Uterus (tissue), 4 donors: ENCODE results near the gene DIP2A. TPM values are rescaled to one million over a fixed set of nuclear protein-coding genes. Genes with fewer than 3 reads are reported as not detected.
"Not testable (repeated sequence)": the region's sequence is repeated elsewhere in the genome, so short reads cannot be mapped to it uniquely, and the experiment has no call there.

Source experiments
- DNase-seq, 2 donors: peaks; one replicate each; pipeline ENCODE4 v3.0.0-alpha.2; 2019 to 2020
- H3K27ac ChIP-seq, 2 donors: fragments of 200-600 bp; sonication (generic); 1 replicate in 1 of 2; 2 replicates in 1 of 2; pipeline ENCODE4 v1.5.1; 2016 to 2018
- H3K27me3 ChIP-seq, 2 donors: fragments of 200-600 bp; sonication (generic); one replicate each; pipeline ENCODE4 v1.5.1; 2018 to 2019; ENCODE audit warnings: control low read depth in 1 of 2
- H3K36me3 ChIP-seq, 2 donors: fragments of 200-600 bp; sonication (generic); one replicate each; pipeline ENCODE4 v1.5.1; 2019; ENCODE audit warnings: control low read depth in 1 of 2
- H3K4me1 ChIP-seq, 2 donors: fragments of 200-600 bp; sonication (generic); one replicate each; pipeline ENCODE4 v1.5.1; 2018 to 2019; ENCODE audit warnings: control low read depth in 1 of 2
- H3K4me3 ChIP-seq, 2 donors: fragments of 200-600 bp; sonication (generic); 1 replicate in 1 of 2; 2 replicates in 1 of 2; pipeline ENCODE4 v1.5.1; 2018 to 2019; ENCODE audit warnings: mild to moderate bottlenecking in 1 of 2
- H3K9me3 ChIP-seq, 2 donors: fragments of 200-600 bp; sonication (generic); one replicate each; pipeline ENCODE4 v1.5.1; 2019; ENCODE audit warnings: control low read depth in 1 of 2
- POLR2A ChIP-seq, 2 donors: fragments of 450-650 bp; IDR thresholded peaks; one replicate each; pipeline ENCODE4 v1.6.1; 2016; ENCODE audit warnings: antibody characterized with exemption in 2 of 2, mild to moderate bottlenecking in 1 of 2, moderate library complexity in 1 of 2
- intact Hi-C: fragments of 100-400 bp; cut with DNase I; formaldehyde crosslinking; loops from one replicate; pipeline ENCODE4 v1.15.1; 2023; ENCODE audit warnings: low total_unique reads
- total RNA-seq, 4 donors: library from RNA; depleted of rRNA in 3 of 4; stranded (reverse); fragments of >200 nt in 3 of 4; gene quantifications; one replicate each; pipeline versions ENCODE4 v1.1.0 to v1.2.4, GENCODE V29; 2014 to 2023
- TF ChIP-seq, protein P1 (sequence below), 4 experiments: fragments of 200-600 bp in 2 of 4; fragments of 450-650 bp in 2 of 4; sonication (generic) in 2 of 4; IDR thresholded peaks; one replicate each; pipeline ENCODE4 v1.5.1; 2016 to 2019; ENCODE audit warnings: antibody characterized with exemption in 4 of 4, mild to moderate bottlenecking in 2 of 4, moderate library complexity in 1 of 4
- donor health status: DM: yes; HTN: yes; CAD: no.

The DIP2A gene
- total RNA-seq, 4 donors from 2014 or later = 51.0 to 56.3 (median 51.6) TPM

DNA sequence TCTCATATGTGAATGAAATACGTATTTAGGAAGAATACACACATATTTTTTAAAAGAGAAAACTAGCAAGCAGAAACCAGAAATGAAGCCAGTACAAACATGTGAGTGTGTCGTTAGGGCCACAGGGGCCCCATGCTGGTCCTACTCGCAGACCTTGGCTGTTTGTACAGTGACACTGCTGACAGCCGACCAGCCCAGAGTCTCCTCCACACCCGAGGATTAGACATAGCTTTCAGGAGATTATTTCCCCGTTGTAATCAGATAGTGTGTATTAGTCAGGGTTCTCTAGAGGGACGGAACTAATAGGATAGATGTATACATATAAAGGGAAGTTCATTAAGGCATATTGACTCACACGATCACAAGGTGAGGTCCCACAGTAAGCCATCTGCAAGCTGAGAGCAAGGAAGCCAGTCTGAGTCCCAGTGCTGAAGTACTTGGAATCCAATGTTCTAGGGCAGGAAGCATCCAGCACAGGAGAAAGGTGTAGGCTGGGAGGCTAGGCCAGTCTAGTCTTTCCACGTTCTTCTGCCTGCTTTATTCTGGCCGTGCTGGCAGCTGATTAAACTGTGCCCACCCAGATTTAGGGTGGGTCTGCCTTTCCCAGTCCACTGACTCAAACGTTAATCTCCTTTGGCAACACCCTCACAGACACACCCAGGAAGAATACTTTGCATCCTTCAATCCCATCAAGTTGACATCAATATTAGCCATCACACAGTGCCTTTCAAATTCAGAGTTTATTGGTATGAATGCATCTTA is 51.2 kb downstream of the DIP2A start:
- DNase-seq = no peak
- Histone ChIP-seq H3K4me1 (no peaks in the 10 kb centered on the region), H3K4me3 (no peak overlapping the region), H3K27me3 (no peaks in the 10 kb centered on the region), H3K27ac (no peak overlapping the region), H3K9me3 (no peaks in the 10 kb centered on the region), H3K36me3 (no peaks in the 10 kb centered on the region)
- intact Hi-C loops = no loop called here
- no peak for TF ChIP-seq POLR2A (IDR thresholded peaks at IDR 0.05)
- TF ChIP-seq, protein P1, sequence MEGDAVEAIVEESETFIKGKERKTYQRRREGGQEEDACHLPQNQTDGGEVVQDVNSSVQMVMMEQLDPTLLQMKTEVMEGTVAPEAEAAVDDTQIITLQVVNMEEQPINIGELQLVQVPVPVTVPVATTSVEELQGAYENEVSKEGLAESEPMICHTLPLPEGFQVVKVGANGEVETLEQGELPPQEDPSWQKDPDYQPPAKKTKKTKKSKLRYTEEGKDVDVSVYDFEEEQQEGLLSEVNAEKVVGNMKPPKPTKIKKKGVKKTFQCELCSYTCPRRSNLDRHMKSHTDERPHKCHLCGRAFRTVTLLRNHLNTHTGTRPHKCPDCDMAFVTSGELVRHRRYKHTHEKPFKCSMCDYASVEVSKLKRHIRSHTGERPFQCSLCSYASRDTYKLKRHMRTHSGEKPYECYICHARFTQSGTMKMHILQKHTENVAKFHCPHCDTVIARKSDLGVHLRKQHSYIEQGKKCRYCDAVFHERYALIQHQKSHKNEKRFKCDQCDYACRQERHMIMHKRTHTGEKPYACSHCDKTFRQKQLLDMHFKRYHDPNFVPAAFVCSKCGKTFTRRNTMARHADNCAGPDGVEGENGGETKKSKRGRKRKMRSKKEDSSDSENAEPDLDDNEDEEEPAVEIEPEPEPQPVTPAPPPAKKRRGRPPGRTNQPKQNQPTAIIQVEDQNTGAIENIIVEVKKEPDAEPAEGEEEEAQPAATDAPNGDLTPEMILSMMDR (IDR thresholded peaks at IDR 0.05) = no peak

DNA sequence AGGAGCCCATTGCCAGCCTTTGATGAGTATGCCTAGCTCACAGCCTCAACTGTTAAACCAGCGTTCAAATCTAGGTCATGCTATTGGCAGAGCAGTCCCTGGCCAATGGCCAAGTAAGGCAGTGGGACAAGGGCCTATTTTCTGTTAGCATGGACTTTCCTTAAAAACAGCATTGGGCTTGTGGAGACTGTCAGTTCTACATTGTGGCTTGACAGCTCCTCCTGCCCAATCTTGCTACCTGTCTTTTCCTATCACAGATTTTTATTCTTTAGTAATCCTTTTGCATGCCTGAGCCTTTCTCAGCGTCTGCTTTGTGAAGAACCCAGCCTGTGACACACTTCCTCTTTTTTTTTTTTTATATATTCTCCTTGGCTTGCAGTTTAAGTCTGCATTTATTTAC is 56.4 kb downstream of the DIP2A start:
- peak in 1 of 2 donors; percentile 26 for DNase-seq
- Histone ChIP-seq H3K27me3 (no peaks in the 10 kb centered on the region), H3K27ac (no peak overlapping the region), H3K9me3 (peaks cover 0 to 7% of the 10 kb centered on the region in 2 donors), H3K4me1 (no peaks in the 10 kb centered on the region), H3K4me3 (no peak overlapping the region), H3K36me3 (no peaks in the 10 kb centered on the region)
- intact Hi-C loops = no loop called here
- TF ChIP-seq, protein P1 (IDR thresholded peaks at IDR 0.05) = no peak
- no peak for TF ChIP-seq POLR2A (IDR thresholded peaks at IDR 0.05)

DNA sequence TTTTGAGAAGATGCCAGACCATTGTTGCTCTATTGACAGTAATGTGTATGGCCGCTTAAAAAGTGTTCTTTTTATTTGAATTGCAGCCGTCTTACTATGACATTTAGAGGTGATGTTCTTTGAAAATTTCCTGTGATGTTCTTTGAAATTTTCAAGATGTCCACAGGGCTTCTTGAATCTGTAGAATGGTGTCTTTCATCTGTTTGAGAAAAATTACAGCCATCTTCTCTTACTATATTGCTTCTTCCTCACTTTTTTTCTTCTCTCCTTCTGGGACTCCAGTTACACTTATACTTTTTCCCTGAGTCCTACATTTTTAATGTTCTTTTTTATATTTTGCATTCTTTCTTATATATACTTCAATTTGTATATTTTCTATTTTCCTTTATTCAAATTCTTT is 57.4 kb downstream of the DIP2A start:
- Histone ChIP-seq H3K27me3 (no peaks in the 10 kb centered on the region), H3K4me3 (no peak overlapping the region), H3K36me3 (no peaks in the 10 kb centered on the region), H3K27ac (no peak overlapping the region), H3K9me3 (peaks cover 0 to 7% of the 10 kb centered on the region in 2 donors), H3K4me1 (no peaks in the 10 kb centered on the region)
- intact Hi-C loops = no loop called here
- DNase-seq = no peak
- TF ChIP-seq, protein P1 (IDR thresholded peaks at IDR 0.05) = no peak
- TF ChIP-seq POLR2A (IDR thresholded peaks at IDR 0.05) = no peak

DNA sequence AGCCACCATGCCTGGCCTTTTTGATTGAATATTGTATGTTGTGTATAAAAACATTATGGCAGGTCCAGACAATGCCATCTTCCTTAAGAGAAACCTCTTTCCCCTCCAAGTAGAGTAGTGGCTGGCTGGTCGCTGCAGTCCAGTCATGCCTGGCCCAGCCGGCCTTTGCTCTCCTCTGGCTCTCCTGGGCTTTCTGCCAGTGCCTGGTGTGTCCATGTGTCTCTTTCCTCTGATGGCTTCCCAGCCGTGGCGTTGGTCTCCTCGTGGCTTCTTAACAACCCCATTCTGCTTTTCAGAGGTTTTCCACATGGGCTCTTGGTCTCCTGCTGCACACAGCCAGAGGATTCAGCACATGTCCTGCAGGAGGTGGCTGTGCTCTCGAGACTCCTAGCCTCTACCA is 58.7 kb downstream of the DIP2A start:
- peaks cover 0 to 7% of the 10 kb centered on the region in 2 donors for H3K9me3 ChIP-seq
- H3K4me3 ChIP-seq = no peak overlapping the region
- no peak overlapping the region for H3K27ac ChIP-seq
- intact Hi-C loops = no loop called here
- no peak for TF ChIP-seq POLR2A (IDR thresholded peaks at IDR 0.05)
- TF ChIP-seq, protein P1 (IDR thresholded peaks at IDR 0.05) = no peak
- DNase-seq = no peak
- H3K27me3 ChIP-seq = no peaks in the 10 kb centered on the region
- no peaks in the 10 kb centered on the region for H3K36me3 ChIP-seq
- H3K4me1 ChIP-seq = no peaks in the 10 kb centered on the region

DNA sequence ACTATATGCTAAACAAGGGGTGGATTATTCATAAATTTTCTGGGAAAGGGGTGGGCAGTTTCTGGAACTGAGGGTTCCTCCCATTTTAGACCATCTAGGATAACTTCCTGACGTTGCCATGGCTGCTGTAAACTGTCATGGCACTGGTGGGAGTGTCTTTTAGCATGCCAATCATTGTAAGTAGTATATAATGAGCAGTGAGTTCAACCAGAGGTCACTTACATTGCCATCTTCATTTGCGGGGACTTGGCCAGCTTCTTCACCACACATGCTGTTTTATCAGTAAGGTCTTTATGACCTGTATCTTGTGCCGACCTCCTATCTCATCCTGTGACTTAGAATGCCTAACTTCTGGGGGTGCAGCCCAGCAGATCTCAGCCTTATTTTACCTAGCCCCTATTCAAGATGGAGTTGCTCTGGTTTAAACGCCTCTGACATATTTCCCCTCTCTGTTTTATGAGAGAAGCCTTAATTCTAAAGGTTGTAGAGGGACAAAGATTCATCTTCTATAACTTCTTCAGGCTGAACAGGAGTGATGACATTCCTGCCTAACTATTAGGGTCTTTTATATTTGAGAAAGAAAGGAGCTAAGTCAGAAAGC is 60.4 kb downstream of the DIP2A start:
- Histone ChIP-seq H3K4me3 (no peak overlapping the region), H3K36me3 (no peaks in the 10 kb centered on the region), H3K27me3 (no peaks in the 10 kb centered on the region), H3K4me1 (no peaks in the 10 kb centered on the region), H3K9me3 (peaks cover 0 to 7% of the 10 kb centered on the region in 2 donors), H3K27ac (no peak overlapping the region)
- no peak for TF ChIP-seq POLR2A (IDR thresholded peaks at IDR 0.05)
- TF ChIP-seq, protein P1 (IDR thresholded peaks at IDR 0.05) = no peak
- no peak for DNase-seq
- intact Hi-C loops = no loop called here

DNA sequence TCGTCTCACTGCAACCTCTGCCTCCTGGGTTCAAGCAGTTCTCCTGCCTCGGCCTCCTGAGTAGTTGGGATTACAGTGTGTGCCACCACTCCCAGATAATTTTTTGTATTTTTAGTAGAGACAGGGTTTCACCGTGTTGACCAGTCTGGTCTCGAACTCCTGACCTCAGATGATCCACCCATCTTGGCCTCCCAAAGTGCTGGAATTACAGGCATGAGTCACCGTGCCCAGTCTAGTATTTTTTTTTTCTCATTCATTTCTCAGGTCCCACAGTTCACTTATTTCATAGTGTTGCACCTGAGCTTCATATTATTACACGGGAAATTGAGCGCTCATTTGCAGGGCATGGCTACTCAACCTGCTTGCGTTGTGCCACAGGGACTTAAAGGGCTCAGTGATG is 68.7 kb downstream of the DIP2A start:
- H3K27me3 ChIP-seq, H3K27ac ChIP-seq, intact Hi-C loops, H3K36me3 ChIP-seq, H3K4me1 ChIP-seq, H3K4me3 ChIP-seq, DNase-seq, H3K9me3 ChIP-seq: not testable (repeated sequence)
